ENCODE measurements around the gene ATP6V0C.

DNA sequence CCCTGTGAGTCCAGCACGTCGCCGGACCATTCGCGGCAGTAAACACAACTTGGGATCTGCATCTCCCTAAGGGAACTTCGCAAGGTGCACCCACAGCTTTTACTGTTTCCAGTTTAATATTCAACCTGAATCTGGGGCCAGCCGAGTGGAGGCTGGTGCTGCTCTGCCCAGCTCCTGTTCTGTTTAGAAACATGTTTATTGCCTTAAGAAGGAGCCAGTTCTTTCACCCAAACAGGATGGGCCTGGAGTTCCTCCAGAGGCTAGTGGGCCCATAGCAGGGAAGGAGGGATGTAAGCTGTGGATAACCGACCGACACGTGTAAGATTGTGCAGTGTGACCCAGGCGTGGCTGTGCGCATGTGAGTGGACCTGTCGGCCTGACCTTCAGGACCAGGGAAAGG, 21.5 kb upstream of the ATP6V0C start:
- no peak for TF ChIP-seq CTCF (IDR thresholded peaks at IDR 0.05)
- no peak for TF ChIP-seq POLR2A (IDR thresholded peaks at IDR 0.05)
- no peak for TF ChIP-seq EP300 (IDR thresholded peaks at IDR 0.05)

Data from ovary (tissue), 3 donors.